Glutamatergic neuron (in vitro differentiated cells): Measurements from ENCODE around the gene NXPE1. TPM values are rescaled to one million over a fixed set of nuclear protein-coding genes. Genes with fewer than 3 reads are reported as not detected.

ENCODE experiments used
- DNase-seq: peaks from one replicate; pipeline ENCODE4 v3.0.0; 2022
- H3K27ac Mint-ChIP-seq: one replicate; pipeline ENCODE4 v1.8.0; 2020; ENCODE audit warnings: mild to moderate bottlenecking, mixed read lengths, inconsistent platforms; ENCODE audit not compliant: unreplicated experiment
- H3K27me3 Mint-ChIP-seq: one replicate; pipeline ENCODE4 v1.8.0; 2020; ENCODE audit warnings: mild to moderate bottlenecking, moderate library complexity, mixed read lengths, inconsistent platforms; ENCODE audit not compliant: unreplicated experiment
- H3K36me3 Mint-ChIP-seq: one replicate; pipeline ENCODE4 v1.8.0; 2020; ENCODE audit warnings: mild to moderate bottlenecking, mixed read lengths, inconsistent platforms; ENCODE audit not compliant: unreplicated experiment
- H3K4me1 Mint-ChIP-seq: one replicate; pipeline ENCODE4 v1.8.0; 2020; ENCODE audit warnings: mild to moderate bottlenecking, low read depth, mixed read lengths, inconsistent platforms; ENCODE audit not compliant: unreplicated experiment
- H3K4me3 Mint-ChIP-seq: one replicate; pipeline ENCODE4 v1.8.0; 2020; ENCODE audit warnings: mild to moderate bottlenecking, mixed read lengths, inconsistent platforms; ENCODE audit not compliant: unreplicated experiment
- H3K9me3 Mint-ChIP-seq: one replicate; pipeline ENCODE4 v1.8.0; 2020; ENCODE audit warnings: mild to moderate bottlenecking, moderate library complexity, mixed read lengths, inconsistent platforms; ENCODE audit not compliant: unreplicated experiment
- CTCF ChIP-seq: fragments of 200-600 bp; sonication (generic); IDR thresholded peaks from one replicate; pipeline ENCODE4 v1.5.0; 2021; ENCODE audit not compliant: partially characterized antibody, unreplicated experiment
- total RNA-seq: library from RNA; stranded (reverse); fragmentation: NEBNext Ultra II Directional; extraction: Animal tissue kit (Norgen Biotek cat#: 25700); gene quantifications from one replicate; pipeline ENCODE4 v1.2.1, GENCODE V29; 2021; ENCODE audit not compliant: unreplicated experiment

NXPE1 gene
- total RNA-seq, 1 donor from 2014 or later = not detected

GRCh38 chr11:114525682-114526081, 34.0 kb downstream of the NXPE1 start:
- Mint-ChIP-seq H3K27me3 (no peaks in the 10 kb centered on the region), H3K36me3 (no peaks in the 10 kb centered on the region), H3K4me1 (no peaks in the 10 kb centered on the region), H3K4me3 (no peak overlapping the region), H3K9me3 (no peaks in the 10 kb centered on the region), H3K27ac (no peak overlapping the region)
- no peak for TF ChIP-seq CTCF
- DNase-seq = no peak

- Mint-ChIP-seq H3K27ac (no peak overlapping the region), H3K36me3 (no peaks in the 10 kb centered on the region), H3K27me3 (no peaks in the 10 kb centered on the region), H3K9me3 (no peaks in the 10 kb centered on the region), H3K4me3 (no peak overlapping the region), H3K4me1 (no peaks in the 10 kb centered on the region)
- DNase-seq = no peak
- TF ChIP-seq CTCF = no peak
Observed at GRCh38 chr11:114524122-114524521, 35.6 kb downstream of the NXPE1 start.

GRCh38 chr11:114522818-114523217, 36.9 kb downstream of the NXPE1 start:
- Mint-ChIP-seq H3K27me3 (no peaks in the 10 kb centered on the region), H3K9me3 (no peaks in the 10 kb centered on the region), H3K4me3 (no peak overlapping the region), H3K4me1 (no peaks in the 10 kb centered on the region), H3K36me3 (no peaks in the 10 kb centered on the region), H3K27ac (no peak overlapping the region)
- DNase-seq = no peak
- TF ChIP-seq CTCF = no peak

GRCh38 chr11:114511538-114511937, 48.1 kb downstream of the NXPE1 start:
- H3K36me3 Mint-ChIP-seq = no peaks in the 10 kb centered on the region
- no peak overlapping the region for H3K4me3 Mint-ChIP-seq
- no peak for DNase-seq
- no peaks in the 10 kb centered on the region for H3K4me1 Mint-ChIP-seq
- H3K27me3 Mint-ChIP-seq = no peaks in the 10 kb centered on the region
- TF ChIP-seq CTCF = no peak
- H3K27ac Mint-ChIP-seq = no peak overlapping the region
- no peaks in the 10 kb centered on the region for H3K9me3 Mint-ChIP-seq

- H3K4me3 Mint-ChIP-seq = no peak overlapping the region
- H3K9me3 Mint-ChIP-seq = no peaks in the 10 kb centered on the region
- no peaks in the 10 kb centered on the region for H3K27me3 Mint-ChIP-seq
- H3K4me1 Mint-ChIP-seq = no peaks in the 10 kb centered on the region
- H3K36me3 Mint-ChIP-seq = no peaks in the 10 kb centered on the region
- DNase-seq = no peak
- H3K27ac Mint-ChIP-seq = no peak overlapping the region
- no peak for TF ChIP-seq CTCF
Observed at GRCh38 chr11:114511079-114511478, 48.6 kb downstream of the NXPE1 start.
